Memory B cell (primary cell): ENCODE data around the gene GID8.

Experiments
- ATAC-seq: fragments of 150-1000 bp; cut with Tn5 transposase; 2 replicates; pipeline ENCODE4 v1.10.0; 2021; ENCODE audit warnings: low read depth, mild to moderate bottlenecking, moderate library complexity
- DNase-seq, 2 donors: peaks; one replicate each; pipeline ENCODE4 v3.0.0; 2022; ENCODE audit warnings: low spot score in 2 of 2
- H3K27ac Mint-ChIP-seq: one replicate; pipeline ENCODE4 v1.8.0; 2022; ENCODE audit warnings: mild to moderate bottlenecking, moderate library complexity, mixed read lengths
- H3K27me3 Mint-ChIP-seq: one replicate; pipeline ENCODE4 v1.8.0; 2022; ENCODE audit warnings: mixed read lengths
- H3K36me3 Mint-ChIP-seq: one replicate; pipeline ENCODE4 v1.8.0; 2022; ENCODE audit warnings: mild to moderate bottlenecking, mixed read lengths
- H3K4me1 Mint-ChIP-seq: one replicate; pipeline ENCODE4 v1.8.0; 2022; ENCODE audit warnings: mixed read lengths
- H3K4me3 Mint-ChIP-seq: one replicate; pipeline ENCODE4 v1.8.0; 2022; ENCODE audit warnings: mild to moderate bottlenecking, moderate library complexity, mixed read lengths
- H3K9me3 Mint-ChIP-seq: one replicate; pipeline ENCODE4 v1.8.0; 2022; ENCODE audit warnings: mixed read lengths

The GID8 gene

DNA sequence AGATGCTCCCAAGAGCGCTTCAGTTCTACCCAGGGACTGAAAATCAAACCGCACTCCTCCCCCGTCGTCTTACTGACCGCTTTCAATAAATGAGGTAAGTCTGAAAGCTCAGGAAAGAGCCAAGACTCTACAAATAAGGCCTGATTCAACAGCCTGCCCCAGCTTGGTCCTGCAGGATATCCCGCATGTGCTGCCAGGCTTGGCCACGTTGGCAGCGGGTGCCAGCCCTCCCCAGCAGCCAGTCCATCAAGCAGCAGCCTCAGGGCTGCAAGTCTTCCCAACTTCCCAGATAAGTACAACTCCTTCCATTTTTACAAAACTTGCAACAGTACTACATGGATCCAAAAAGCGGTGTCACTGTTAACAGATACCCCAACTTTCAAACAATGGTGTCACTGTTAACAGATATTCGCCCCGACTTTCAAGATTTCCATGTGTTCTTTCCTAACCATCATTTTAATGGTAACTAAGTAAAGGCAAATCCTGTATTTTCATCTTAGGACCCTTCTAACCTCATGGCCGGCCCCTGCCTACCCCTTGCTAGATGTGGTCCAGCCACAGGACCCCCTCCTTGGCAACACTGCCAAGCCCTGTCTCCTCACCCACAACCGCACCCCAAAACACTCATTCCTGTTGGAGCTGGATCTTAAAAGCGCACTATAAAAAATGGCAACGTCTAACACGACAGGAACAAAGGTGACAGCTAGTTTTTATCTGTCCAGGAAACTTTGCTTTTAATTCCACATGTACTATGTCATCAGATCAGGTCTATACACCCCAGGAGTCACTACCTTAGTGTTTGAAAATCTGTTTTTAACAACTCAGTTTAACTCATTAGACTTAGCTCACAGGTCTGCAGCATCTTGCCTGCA is 39.6 kb upstream of the GID8 start:
- Mint-ChIP-seq H3K27me3 (no peaks in the 10 kb centered on the region), H3K9me3 (no peaks in the 10 kb centered on the region), H3K4me1 (peaks cover 23% of the 10 kb centered on the region), H3K36me3 (peaks cover 15% of the 10 kb centered on the region), H3K4me3 (no peak overlapping the region), H3K27ac (peak overlapping the region; percentile 18)
- DNase-seq: no peak
- no peak for ATAC-seq

DNA sequence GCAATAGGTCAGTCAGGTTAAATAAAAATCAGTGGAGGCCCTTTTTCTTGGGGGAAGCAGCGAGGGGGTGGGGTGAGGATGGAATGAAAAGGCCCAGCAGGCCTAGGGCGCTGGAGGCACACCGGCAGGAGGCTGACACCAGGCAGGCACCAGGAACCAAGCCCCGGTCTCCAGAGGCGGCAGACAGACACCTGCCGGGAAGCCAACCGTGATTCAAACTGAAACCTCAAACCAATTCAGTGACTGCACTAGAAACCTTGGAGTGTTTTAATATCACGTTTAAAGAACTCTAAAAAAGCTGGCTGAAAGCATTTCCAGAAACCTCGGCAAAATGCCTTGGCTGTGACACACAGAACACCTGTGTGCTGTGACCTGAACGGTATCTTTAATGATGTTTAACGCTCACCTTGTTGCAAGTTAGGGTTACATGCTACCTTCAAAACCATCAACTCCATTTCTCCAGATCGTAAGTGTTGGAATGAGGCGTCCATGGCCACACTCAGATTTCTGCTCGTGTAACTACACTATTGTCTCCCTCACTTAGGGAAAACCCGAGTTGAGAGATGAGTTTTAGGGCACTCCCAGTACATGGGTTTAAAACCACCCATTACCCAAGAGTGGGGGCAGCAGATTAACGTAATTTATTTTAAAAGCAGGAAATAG is 38.8 kb upstream of the GID8 start:
- Mint-ChIP-seq H3K27me3 (no peaks in the 10 kb centered on the region), H3K27ac (peak overlapping the region; percentile 68), H3K36me3 (peaks cover 19% of the 10 kb centered on the region), H3K4me1 (peaks cover 23% of the 10 kb centered on the region), H3K9me3 (no peaks in the 10 kb centered on the region), H3K4me3 (no peak overlapping the region)
- ATAC-seq: no peak
- DNase-seq: no peak

DNA sequence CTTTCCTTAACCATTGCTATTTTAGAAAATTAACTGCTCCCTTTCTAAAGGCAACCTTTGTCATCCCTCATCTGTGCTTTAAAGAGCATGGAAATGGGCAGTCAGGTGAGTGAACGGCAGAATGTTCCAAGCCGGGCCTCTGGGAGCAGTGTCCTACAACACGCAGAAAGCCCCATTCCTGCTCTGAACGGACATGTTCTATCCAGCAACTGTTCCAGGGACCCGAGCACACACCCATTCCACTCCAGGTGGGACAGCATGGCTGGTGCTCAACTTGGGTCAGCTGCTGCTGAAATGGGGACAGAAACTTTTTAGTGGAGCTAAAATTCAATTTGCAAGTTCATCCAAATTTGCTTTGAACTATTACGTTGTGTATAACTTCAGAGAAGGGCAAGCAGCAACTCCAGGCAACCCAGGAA is 38.3 kb upstream of the GID8 start:
- no peak for DNase-seq
- no peak for ATAC-seq
- Mint-ChIP-seq H3K4me1 (peaks cover 23% of the 10 kb centered on the region), H3K9me3 (no peaks in the 10 kb centered on the region), H3K27ac (peak overlapping the region; percentile 68), H3K4me3 (no peak overlapping the region), H3K27me3 (no peaks in the 10 kb centered on the region), H3K36me3 (peaks cover 17% of the 10 kb centered on the region)

DNA sequence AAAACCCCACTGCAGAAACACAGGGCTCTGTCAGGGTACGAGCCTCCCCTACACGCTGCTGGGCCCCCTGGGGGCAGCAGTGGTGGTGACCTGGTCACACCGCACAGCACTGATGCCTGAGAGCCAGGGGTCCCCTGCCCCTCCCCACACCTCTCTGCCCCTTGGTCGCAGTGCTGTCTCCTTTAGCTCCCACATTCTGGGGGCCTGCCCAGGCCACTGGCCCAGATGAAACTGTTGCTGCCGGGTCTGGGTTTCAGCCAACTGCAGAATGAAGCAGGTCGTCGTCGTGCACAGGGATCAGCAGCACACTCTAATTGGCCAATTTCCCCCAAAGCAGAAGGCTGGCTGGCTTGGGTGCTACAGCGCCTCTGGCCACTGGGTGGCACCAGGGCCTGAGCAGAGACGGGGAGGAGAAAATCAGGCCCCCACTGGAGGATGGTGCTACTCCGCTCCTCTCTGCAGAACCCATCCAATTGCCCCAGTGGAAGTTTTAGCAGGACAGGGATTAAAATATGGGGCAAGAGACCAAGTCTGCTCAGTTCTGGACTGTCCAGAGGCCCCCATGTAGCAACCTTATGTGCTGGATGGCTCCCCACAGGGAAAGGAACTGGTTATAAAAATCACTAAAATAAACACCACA is 37.8 kb upstream of the GID8 start:
- Mint-ChIP-seq H3K4me1 (peaks cover 23% of the 10 kb centered on the region), H3K27ac (peak overlapping the region; percentile 68), H3K9me3 (no peaks in the 10 kb centered on the region), H3K36me3 (peaks cover 21% of the 10 kb centered on the region), H3K4me3 (no peak overlapping the region), H3K27me3 (no peaks in the 10 kb centered on the region)
- DNase-seq (peak; percentile 77 to 78), ATAC-seq (peak; percentile 91)

DNA sequence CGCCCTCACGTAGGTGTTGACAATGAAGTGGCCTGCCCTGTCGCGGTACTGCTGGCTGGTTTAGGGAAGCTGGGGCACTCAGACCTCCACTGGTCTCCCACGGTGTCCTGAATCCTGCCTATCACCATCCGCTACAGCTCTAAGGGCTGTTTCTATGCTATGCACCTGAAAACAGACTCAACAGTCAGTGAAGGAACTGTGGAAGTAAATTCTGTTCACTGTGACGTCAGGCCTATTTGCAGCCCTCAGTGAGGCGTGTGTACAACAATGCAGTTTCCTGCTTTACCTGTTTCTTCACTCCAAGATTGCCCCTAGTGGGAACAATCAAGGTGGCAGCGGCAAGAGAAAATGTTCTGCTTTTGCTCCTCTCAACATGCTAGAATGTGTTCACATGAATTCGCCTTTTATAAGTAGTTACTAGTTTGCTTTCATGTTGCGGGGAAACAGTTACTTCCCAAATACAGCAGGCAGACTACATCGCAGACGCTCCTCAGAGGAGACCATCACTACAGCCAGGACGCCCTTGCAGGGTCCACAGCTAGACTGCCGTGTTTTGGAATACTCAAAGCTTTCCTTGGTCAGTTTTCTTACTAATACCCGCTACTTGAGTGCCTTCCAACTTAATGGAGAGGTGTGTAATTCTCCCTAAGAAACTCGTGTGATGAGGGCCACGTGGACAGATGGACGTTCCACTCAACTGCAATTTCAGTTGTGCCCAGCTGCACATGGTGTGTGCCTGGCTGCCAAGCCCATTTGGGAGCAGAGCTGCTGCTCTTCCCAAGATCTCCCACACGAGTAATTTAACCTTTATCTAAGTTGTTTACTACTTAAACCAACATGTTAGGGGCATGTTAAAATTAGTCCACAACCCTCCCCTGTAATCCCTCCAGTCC is 37.0 kb upstream of the GID8 start:
- ATAC-seq (peak; percentile 62), DNase-seq (no peak)
- H3K27me3 Mint-ChIP-seq: no peaks in the 10 kb centered on the region
- peaks cover 21% of the 10 kb centered on the region for H3K4me1 Mint-ChIP-seq
- no peak overlapping the region for H3K4me3 Mint-ChIP-seq
- no peaks in the 10 kb centered on the region for H3K9me3 Mint-ChIP-seq
- peaks cover 20% of the 10 kb centered on the region for H3K36me3 Mint-ChIP-seq
- H3K27ac Mint-ChIP-seq: peak overlapping the region; percentile 68

DNA sequence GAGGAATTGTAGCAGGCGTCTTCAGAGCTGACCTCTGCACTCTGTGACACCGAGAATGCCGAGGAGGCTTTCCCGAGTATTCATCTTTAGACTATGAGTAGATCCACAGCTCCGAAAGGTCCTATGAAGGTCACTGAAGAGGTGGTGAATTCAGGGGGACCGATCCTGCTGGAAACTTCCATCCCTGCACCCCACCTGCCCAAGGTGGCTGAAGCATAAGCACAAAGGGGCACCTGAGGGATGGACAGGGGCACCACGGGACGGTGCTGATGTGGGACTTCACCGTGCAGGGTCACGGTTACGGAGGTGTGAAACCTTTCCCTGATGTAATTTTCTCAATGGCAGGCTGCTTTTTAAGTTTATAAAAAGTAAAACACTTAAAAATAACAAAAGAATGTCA is 36.1 kb upstream of the GID8 start:
- DNase-seq (no peak), ATAC-seq (no peak)
- no peak overlapping the region for H3K4me3 Mint-ChIP-seq
- no peaks in the 10 kb centered on the region for H3K9me3 Mint-ChIP-seq
- H3K4me1 Mint-ChIP-seq: peaks cover 21% of the 10 kb centered on the region
- H3K27ac Mint-ChIP-seq: no peak overlapping the region
- no peaks in the 10 kb centered on the region for H3K27me3 Mint-ChIP-seq
- peaks cover 21% of the 10 kb centered on the region for H3K36me3 Mint-ChIP-seq

DNA sequence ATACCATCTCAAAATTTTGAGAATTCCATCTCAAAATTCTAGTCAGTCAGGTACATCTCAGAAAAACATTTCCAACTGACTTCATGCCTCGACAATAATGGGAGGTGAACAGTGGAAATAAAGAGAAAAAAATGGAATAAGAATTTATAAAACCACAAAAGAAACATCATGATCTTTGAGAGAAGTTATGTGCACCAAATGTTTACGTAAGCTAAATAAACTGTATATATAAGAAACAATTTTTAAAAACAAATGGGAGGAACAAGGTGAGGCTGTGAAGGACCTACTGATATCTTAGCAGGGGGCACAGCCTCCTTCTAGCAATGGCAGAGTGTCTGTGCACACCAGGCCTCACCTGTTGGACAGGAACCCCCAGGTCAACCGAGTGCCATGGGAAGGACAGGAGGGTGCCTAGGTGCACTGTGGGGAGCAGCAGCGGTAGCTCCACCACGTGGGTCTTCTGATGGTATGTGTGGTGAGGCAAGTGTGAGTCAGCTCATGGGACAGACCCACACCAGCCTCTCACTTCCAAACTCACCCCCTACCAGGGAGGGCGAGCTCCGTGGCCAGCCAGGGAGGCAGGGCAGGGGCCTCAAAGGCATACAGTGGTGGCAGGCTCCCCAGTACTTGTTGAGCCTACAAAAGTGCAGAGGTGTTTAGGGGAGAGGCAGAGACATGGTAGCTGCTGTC is 34.9 kb upstream of the GID8 start:
- Mint-ChIP-seq H3K27ac (no peak overlapping the region), H3K4me3 (no peak overlapping the region), H3K9me3 (no peaks in the 10 kb centered on the region), H3K36me3 (peaks cover 25% of the 10 kb centered on the region), H3K4me1 (peaks cover 23% of the 10 kb centered on the region), H3K27me3 (no peaks in the 10 kb centered on the region)
- ATAC-seq: no peak
- no peak for DNase-seq

DNA sequence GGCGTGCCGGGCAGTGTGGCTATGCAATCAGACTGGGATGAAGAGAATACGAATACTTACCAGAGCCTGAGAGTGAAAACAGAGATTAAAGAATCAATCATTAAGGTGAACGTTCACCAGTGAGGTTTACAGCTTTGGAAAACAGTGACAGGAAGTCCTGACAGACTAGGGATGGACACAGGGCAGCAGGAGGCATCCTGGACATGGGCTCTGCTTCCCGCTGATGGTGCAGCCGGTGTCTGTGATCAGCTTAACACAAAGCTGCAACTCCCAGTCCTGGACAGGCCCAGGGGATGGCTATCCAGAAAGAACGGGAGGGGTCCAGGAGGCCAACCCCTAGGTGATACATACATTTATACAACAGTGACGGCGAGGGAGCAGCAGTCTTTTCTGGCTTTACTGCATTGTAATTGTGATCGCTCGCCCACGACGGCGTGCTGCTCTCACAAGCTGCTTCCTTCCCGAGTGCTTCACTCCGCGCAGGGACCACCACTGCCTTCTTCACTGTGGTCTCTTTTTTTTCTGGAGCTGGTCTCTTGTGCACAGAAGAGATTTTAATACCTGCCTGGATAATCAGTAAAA is 32.3 kb upstream of the GID8 start:
- Mint-ChIP-seq H3K27me3 (no peaks in the 10 kb centered on the region), H3K36me3 (peaks cover 34% of the 10 kb centered on the region), H3K9me3 (no peaks in the 10 kb centered on the region), H3K4me3 (no peak overlapping the region), H3K4me1 (peaks cover 6% of the 10 kb centered on the region), H3K27ac (no peak overlapping the region)
- DNase-seq (no peak), ATAC-seq (no peak)

DNA sequence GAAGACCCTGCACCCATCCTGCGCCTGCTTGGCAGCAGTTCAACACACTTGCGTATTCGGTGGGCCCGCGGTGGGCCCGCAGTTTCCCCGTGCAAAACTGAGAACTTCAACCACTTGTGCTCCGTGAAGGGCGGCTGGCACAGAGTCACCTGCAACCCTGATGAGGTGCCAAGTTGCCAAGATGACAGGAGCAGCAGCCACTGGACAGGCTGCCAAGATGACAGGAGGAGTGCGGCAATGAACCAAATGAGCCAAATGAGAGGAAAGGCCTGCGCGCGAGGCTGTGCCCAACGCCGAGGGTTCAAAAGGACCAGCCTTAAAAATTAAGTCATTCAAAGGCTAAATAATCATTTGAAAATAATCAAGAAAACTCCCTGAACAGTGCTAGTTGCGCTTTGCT is 31.7 kb upstream of the GID8 start:
- H3K36me3 Mint-ChIP-seq: peaks cover 37% of the 10 kb centered on the region
- peaks cover 5% of the 10 kb centered on the region for H3K4me1 Mint-ChIP-seq
- no peak overlapping the region for H3K27ac Mint-ChIP-seq

DNA sequence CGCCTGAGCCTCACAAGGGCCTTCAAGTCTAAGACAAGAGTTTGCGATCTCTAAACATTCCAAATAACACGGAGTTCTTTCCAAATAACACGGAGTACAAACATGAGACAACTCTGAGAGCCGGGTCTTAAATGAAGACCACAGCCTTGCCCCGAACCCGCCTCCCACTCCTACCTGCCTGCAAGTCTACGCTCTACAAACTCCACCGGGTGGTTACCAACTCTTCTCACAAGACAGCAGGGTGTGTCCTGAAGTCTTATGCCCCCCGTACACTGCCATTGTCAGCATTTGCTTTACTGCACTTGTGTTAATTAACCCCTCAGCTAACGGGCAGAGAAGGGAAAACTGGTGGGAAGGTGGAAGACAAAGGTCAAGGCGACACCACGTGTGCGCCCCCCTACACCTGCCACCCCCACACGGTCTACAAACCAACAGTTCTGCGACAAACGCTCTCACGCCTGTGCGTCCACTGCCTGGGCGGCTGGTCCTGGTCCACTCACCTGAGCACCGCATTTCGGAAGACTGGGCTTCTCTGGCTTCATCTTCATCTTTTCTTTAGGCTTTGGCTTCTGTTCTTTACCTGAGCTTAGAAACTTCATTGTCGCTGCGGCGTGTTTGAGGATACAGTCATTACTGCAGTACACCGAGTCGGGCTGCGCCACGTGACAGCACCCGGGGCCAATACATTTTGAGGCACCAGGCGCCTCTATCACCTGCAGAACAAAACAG is 31.1 kb upstream of the GID8 start:
- no peak for ATAC-seq
- no peak for DNase-seq
- no peaks in the 10 kb centered on the region for H3K9me3 Mint-ChIP-seq
- H3K4me3 Mint-ChIP-seq: no peak overlapping the region
- no peaks in the 10 kb centered on the region for H3K27me3 Mint-ChIP-seq
- H3K36me3 Mint-ChIP-seq: peaks cover 39% of the 10 kb centered on the region
- H3K4me1 Mint-ChIP-seq: peaks cover 5% of the 10 kb centered on the region
- H3K27ac Mint-ChIP-seq: no peak overlapping the region

More for the DNA sequence above, 31.7 kb upstream of the GID8 start:
- H3K4me3 Mint-ChIP-seq: no peak overlapping the region
- no peak for ATAC-seq
- no peak for DNase-seq
- H3K9me3 Mint-ChIP-seq: no peaks in the 10 kb centered on the region
- no peaks in the 10 kb centered on the region for H3K27me3 Mint-ChIP-seq

DNA sequence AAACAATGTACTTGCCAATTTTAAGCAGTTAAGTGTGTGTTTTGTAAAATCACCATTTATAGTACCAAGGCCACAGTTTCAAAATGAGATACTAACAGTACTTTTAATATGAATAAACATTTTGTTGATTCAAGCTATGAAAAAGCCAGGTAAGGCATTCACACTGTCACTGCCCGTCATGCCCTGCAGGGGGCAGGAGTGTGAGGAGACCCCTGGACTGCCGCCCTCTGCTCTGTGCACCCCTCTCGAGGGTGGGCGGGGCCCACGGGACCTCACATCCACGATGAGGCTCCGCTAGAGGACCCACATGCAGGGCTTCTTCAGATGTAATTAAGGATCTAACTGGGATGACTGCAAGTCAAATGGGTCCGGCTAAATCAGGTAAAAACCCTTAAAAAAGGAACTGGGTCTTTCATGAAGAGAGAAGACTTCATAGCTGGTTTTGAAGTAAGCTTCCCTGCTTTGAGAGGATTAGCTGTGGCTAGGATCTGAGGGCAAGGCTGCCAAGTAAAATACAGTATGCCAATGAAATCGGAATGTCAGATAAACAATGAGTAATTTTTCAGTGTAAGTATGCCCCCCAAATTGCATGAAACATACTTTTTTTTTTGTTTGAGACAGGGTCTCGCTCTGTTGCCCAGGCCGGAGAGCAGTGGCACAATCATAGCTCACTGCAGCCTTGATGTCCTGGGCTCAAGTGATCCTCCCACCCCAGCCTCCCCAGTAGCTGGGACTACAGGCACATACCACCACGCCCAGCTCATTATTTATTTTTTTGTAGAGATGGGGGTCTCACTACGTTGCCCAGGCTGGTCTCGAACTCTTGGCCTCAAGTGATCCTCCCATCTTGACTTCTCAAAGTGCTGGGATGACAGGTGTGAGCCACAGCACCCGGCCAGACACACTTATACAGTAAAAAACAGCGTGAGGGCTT is 30.3 kb upstream of the GID8 start:
- H3K27ac Mint-ChIP-seq: peak overlapping the region; percentile 45
- DNase-seq (no peak), ATAC-seq (peak; percentile 76)

More for the DNA sequence above, 30.3 kb upstream of the GID8 start:
- Mint-ChIP-seq H3K4me1 (peaks cover 5% of the 10 kb centered on the region), H3K27me3 (no peaks in the 10 kb centered on the region), H3K4me3 (no peak overlapping the region), H3K36me3 (peaks cover 38% of the 10 kb centered on the region), H3K9me3 (no peaks in the 10 kb centered on the region)
